Measurements from ENCODE around the gene SRC.
A peak's percentile ranks its signal among the peaks of the same experiment; 100 is the strongest.

The SRC gene

GRCh38 chr20:37404461-37404890 lies 58.5 kb downstream of the SRC start:
- in situ Hi-C loops (cut with HindIII; ENCODE audit: low sequenced_read_pairs): no loop called here
- TF ChIP-seq CTCF (IDR thresholded peaks at IDR 0.05; ENCODE audit: low read depth, low read length): no peak
- H3K4me3 ChIP-seq (ENCODE audit: low read depth, low read length): no peak overlapping the region
- no peak for DNase-seq (ENCODE audit: low read depth, low spot score)

- DNase-seq (ENCODE audit: low read depth, low spot score): no peak
- TF ChIP-seq CTCF (IDR thresholded peaks at IDR 0.05; ENCODE audit: low read depth, low read length): no peak
- no peak overlapping the region for H3K4me3 ChIP-seq (ENCODE audit: low read depth, low read length)
- in situ Hi-C loops (cut with HindIII; ENCODE audit: low sequenced_read_pairs): no loop called here
These were observed 59.5 kb downstream of the SRC start for GRCh38 chr20:37405351-37405897.

GRCh38 chr20:37406010-37406998 lies 60.4 kb downstream of the SRC start:
- peak overlapping the region; percentile 21 for H3K4me3 ChIP-seq (ENCODE audit: low read depth, low read length)
- in situ Hi-C loops (cut with HindIII; ENCODE audit: low sequenced_read_pairs): no loop called here
- TF ChIP-seq CTCF (IDR thresholded peaks at IDR 0.05; ENCODE audit: low read depth, low read length): no peak
- no peak for DNase-seq (ENCODE audit: low read depth, low spot score)

- in situ Hi-C loops (cut with HindIII; ENCODE audit: low sequenced_read_pairs): no loop called here
- no peak for TF ChIP-seq CTCF (IDR thresholded peaks at IDR 0.05; ENCODE audit: low read depth, low read length)
- peak overlapping the region; percentile 21 for H3K4me3 ChIP-seq (ENCODE audit: low read depth, low read length)
- no peak for DNase-seq (ENCODE audit: low read depth, low spot score)
These were observed 61.2 kb downstream of the SRC start for GRCh38 chr20:37407019-37407566.

- in situ Hi-C loops (cut with HindIII; ENCODE audit: low sequenced_read_pairs): no loop called here
- H3K4me3 ChIP-seq (ENCODE audit: low read depth, low read length): no peak overlapping the region
- no peak for TF ChIP-seq CTCF (IDR thresholded peaks at IDR 0.05; ENCODE audit: low read depth, low read length)
- no peak for DNase-seq (ENCODE audit: low read depth, low spot score)
These were observed 61.6 kb downstream of the SRC start for GRCh38 chr20:37407573-37408002.

- no peak overlapping the region for H3K4me3 ChIP-seq (ENCODE audit: low read depth, low read length)
- in situ Hi-C loops (cut with HindIII; ENCODE audit: low sequenced_read_pairs): no loop called here
- no peak for TF ChIP-seq CTCF (IDR thresholded peaks at IDR 0.05; ENCODE audit: low read depth, low read length)
- no peak for DNase-seq (ENCODE audit: low read depth, low spot score)
These were observed 62.6 kb downstream of the SRC start for GRCh38 chr20:37408302-37409193.
